ENCODE measurements around the gene TPCN2. TPM values are rescaled to one million over a fixed set of nuclear protein-coding genes. Genes with fewer than 3 reads are reported as not detected.

Gene TPCN2
- total RNA-seq, 3 donors from 2014 or later = 19.5 to 37.4 (median 20.7) TPM

DNA sequence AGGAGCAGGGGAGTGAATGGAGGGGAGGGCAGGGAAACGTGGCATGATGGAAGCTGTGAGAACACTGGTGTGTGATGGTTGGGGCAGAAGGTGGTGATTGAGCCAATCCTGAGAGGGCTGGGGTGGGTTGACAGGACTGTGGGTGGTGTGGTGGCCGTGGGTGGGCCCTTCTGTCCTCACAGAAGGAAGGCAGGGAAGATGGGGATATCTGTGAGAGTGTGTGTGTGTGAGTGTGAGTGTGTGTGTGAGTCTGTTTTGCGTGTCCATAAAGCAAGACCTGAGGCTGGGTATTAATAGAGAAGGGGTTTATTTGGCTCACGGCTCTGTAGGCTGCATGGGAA, 13.0 kb downstream of the TPCN2 start:
- Histone ChIP-seq H3K4me1 (ENCODE audit: low read depth) (no peaks in the 10 kb centered on the region), H3K36me3 (ENCODE audit: low read depth) (no peaks in the 10 kb centered on the region), H3K9me3 (no peaks in the 10 kb centered on the region), H3K4me3 (no peak overlapping the region)
- intact Hi-C loops (cut with DNase I, micrococcal nuclease) = no loop called here
- ATAC-seq (no peak), DNase-seq (no peak)
- no peak for TF ChIP-seq CTCF (IDR thresholded peaks at IDR 0.05)

- no peak overlapping the region for H3K4me3 ChIP-seq
- ATAC-seq (no peak), DNase-seq (no peak)
- intact Hi-C loops (cut with DNase I, micrococcal nuclease) = no loop called here
- no peaks in the 10 kb centered on the region for H3K36me3 ChIP-seq (ENCODE audit: low read depth)
- H3K4me1 ChIP-seq (ENCODE audit: low read depth) = no peaks in the 10 kb centered on the region
- TF ChIP-seq CTCF (IDR thresholded peaks at IDR 0.05) = no peak
- H3K9me3 ChIP-seq = no peaks in the 10 kb centered on the region
These were observed 13.6 kb downstream of the TPCN2 start for GRCh38 chr11:69062169-69062855.

DNA sequence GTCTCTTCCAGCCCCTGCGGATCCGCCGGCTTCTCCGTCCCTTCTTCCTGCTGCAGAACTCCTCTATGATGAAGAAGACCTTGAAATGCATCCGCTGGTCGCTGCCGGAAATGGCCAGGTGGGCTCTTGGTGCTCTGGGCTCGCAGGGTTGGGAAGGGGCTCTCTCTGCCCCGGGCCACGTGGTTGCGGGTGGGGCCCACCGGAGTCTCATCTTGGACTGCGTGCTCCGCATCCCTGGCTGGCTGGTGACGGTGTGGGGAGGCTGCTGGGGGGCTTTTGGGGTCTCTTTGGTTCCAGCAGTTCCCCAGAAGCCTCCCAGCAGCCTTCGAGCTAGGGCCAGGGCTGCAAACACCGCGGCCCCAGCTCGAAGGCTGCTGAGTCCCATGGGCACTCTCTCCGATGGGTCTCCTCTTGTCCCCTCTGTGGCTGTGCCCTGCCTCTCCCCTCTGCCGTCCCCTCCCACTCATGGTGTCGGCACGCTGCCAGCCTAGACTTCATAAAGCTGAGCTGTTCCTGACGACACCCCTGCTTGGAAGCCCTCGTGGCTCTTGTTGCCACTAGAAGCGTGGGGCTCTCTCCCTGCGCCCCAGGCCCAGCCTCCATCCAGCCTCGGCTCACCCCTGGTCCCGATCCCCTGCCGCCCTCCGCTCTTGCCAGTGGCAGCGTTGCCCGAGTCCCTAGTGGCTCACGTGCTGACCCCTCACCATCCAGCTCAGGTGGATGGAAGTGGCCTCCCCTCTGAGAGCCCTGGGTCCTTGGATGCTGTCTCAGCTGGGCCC, 14.3 kb downstream of the TPCN2 start:
- ATAC-seq (no peak), DNase-seq (no peak)
- intact Hi-C loops (cut with DNase I, micrococcal nuclease) = no loop called here
- TF ChIP-seq CTCF (IDR thresholded peaks at IDR 0.05) = no peak
- no peaks in the 10 kb centered on the region for H3K36me3 ChIP-seq (ENCODE audit: low read depth)
- no peaks in the 10 kb centered on the region for H3K9me3 ChIP-seq
- no peaks in the 10 kb centered on the region for H3K4me1 ChIP-seq (ENCODE audit: low read depth)
- no peak overlapping the region for H3K4me3 ChIP-seq

GRCh38 chr11:69063652-69064260, 15.0 kb downstream of the TPCN2 start:
- H3K9me3 ChIP-seq = no peaks in the 10 kb centered on the region
- no peak overlapping the region for H3K4me3 ChIP-seq
- no peaks in the 10 kb centered on the region for H3K36me3 ChIP-seq (ENCODE audit: low read depth)
- DNase-seq = no peak
- intact Hi-C loops (cut with DNase I, micrococcal nuclease) = no loop called here
- no peak for TF ChIP-seq CTCF (IDR thresholded peaks at IDR 0.05)
- no peak for ATAC-seq
- no peaks in the 10 kb centered on the region for H3K4me1 ChIP-seq (ENCODE audit: low read depth)

DNA sequence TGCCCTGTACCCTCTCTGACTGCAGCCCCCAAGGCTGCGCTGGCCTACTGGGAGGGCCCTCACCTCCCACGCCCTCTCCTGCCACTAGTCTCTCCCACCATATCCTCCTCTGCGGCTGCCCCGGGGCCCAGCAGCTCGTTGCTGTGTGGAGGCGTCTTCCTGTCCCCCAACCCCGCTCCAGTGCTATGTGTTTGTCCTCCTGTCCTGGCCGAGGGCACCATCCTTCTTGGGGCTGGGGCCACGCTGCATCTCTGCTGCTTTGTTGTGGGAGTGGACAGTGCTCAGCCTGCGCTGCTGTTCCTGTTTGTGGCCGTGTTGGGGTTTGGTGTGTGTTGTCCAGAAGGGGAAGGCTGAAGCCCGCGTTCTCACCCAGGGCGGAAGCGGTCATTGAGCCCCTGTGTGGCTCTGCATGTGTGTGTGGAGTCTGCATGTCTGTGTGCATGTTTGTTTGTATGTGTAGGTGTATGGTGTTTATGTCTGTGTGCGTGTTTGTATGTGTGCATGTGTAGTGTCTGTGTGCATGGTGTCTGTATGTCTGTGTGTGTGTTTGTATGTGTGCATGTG, 15.7 kb downstream of the TPCN2 start:
- intact Hi-C loops (cut with DNase I, micrococcal nuclease) = no loop called here
- ATAC-seq (no peak), DNase-seq (no peak)
- Histone ChIP-seq H3K4me3 (no peak overlapping the region), H3K9me3 (no peaks in the 10 kb centered on the region), H3K36me3 (ENCODE audit: low read depth) (no peaks in the 10 kb centered on the region), H3K4me1 (ENCODE audit: low read depth) (no peaks in the 10 kb centered on the region)
- TF ChIP-seq CTCF (IDR thresholded peaks at IDR 0.05) = no peak

All from mucosa of descending colon (tissue), 3 donors.